HG03135 (cell line): ENCODE measurements around the gene GATM.
"Not testable (repeated sequence)": the region's sequence is repeated elsewhere in the genome, so short reads cannot be mapped to it uniquely, and the experiment has no call there.

ENCODE experiments used
- ATAC-seq: cut with Tn5 transposase; IDR thresholded peaks from one replicate; pipeline ENCODE4 v1.9.1; 2021; ENCODE audit warnings: mild to moderate bottlenecking, moderate library complexity; ENCODE audit not compliant: unreplicated experiment

The GATM gene

DNA sequence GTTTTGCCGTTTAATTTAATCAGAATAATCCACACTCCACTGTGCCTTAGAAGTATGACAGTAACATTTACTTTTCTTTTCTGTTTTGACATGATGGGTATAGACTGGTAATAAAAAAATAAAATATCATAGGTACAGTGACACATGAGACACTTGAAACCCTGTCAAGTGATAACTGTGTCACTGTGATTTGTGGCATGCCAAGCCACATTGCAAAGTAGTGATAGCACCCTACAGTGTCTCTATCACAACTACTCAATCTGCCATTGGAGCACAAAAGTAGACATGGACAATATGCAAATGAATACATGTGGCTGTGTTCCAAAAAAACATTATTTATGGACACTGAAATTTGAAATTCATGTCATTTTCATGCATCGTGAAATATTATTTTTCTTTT, 22.5 kb downstream of the GATM start:
- ATAC-seq = no peak

DNA sequence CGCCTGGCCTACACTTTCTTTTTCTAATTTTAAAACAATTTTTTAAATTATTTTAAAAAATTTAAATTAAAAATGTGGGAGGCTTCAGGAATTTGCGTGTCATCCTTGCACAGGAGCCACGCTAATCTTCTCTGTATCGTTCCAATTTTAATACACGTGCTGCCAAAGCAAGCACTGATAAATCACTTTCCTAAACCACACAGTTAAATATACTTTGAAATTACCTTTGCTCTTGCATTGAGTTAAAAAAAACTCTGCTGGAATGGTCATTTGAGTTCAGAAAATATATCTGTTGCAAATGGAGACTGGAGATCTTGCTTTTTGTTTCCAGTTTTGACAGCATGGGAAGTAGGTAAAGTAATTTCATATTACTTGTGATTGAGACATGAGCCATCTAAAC, 23.6 kb downstream of the GATM start:
- ATAC-seq = no peak

DNA sequence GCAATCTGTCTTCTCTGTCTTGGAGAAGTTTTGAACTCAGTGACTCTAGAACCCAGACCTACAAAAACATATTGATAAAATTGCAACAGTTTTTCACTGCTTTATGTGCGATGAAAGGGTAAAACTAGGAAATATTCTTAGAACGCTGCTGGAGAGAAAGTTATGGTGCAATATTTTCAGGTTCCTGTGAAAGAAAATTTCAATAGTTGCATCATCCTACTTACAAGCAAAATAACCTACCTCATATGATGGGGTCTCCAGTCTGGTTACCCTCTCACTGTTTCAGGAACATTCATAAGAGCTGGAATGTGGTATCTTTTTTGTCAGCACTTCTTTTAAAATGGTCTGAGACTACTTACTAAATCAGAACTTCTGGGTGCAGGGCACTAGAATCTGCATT, 27.1 kb downstream of the GATM start:
- ATAC-seq = no peak

DNA sequence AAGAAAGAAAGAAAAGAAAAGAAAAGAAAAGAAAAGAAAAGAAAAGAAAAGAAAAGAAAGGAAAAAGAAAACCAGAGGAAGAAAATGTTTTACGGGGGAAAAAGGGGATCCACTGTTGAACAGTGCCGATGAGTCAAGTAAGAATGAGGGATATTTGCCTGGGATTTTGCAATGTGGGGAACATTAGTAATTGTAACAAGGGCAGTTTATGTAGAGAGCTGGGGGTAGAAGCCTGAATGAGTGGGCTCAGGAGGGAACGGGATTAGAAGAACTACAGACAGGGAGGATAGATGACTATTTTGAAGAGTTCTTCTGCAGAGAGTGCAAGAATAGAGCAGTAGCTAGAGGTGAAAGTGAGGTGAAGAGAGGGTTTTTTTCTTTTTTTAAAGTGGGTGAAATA, 28.7 kb downstream of the GATM start:
- ATAC-seq = no peak

DNA sequence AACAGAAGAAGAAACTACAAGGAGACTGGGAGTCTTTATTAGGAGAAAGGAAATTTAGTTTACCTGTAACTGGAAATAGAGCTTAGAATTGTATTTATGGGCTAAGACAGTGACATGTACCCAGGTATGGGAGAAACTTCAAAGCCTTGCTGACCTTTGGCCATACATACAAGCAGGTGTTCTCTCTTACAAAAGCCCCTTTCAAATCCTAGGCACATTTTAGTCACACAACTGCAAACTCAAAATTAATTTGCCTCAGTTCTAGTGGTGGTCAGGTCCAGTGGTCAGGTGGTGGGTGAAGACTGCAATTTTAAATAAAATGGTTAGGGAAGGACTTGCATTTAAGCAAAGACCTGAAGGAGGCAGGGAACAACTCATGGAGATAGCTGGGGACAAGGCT, 30.4 kb downstream of the GATM start:
- ATAC-seq = no peak

DNA sequence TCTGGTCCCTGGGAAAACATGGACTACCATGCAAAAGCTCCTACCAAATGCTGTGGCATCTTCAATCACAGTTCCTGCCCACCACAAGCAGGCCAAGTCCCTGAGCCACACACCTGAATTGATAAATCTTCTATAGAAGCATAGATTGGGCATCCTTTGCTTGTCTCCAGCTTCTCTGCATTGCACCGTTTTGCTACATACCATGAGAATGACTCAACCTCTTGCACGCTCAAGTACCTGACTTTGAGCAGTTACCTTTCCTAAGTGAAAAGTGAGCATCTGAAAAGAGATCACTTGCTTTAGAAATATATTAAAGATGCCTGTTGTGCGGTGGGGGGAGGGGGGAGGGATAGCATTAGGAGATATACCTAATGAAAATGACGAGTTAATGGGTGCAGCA, 31.3 kb downstream of the GATM start:
- no peak for ATAC-seq

DNA sequence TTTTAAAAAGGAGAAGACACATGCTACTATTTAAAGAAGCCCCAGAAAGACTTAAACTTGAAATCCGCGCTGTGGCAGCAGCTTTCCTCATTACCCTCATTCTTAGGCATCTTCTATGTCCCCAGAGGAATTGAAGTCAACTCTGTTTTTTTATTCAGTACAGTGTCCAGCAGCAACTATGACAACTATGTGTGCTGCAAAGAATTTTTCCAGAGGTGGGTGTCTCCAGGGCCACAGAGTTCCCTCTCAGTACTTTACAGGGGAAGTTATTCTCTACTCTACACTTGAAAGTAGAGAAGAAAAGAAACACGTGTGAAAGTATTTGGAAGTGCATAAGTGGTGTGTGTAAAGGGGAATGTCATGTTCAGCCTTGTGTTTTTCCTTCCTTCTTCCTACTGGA, 32.0 kb downstream of the GATM start:
- ATAC-seq = no peak

DNA sequence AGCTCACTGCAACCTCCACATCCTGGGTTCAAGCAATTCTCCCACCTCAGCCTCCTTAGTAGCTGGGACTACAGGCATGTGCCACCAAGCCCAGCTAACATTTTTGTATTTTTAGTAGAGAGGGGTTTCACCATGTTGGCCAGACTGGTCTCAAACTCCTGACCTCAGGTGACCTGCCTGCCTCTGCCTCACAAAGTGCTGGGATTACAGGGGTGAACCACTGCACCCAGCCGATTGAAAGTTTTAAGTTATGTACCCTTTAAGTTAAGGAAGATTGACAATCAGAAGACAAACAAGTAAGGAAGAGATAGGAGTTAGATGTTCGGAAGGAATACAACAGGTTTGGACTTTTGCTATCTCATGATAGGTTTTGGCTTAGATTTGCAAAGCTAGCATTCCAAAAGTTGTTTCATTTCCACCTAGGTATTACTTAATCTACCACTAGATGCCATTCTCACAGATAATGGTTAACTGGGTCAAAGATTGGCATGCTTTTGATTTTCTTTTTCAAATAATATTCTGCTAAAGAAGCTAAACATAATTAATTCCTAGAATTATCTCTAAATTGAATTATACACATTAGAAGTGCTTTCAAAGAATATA, 35.0 kb downstream of the GATM start:
- no peak for ATAC-seq

DNA sequence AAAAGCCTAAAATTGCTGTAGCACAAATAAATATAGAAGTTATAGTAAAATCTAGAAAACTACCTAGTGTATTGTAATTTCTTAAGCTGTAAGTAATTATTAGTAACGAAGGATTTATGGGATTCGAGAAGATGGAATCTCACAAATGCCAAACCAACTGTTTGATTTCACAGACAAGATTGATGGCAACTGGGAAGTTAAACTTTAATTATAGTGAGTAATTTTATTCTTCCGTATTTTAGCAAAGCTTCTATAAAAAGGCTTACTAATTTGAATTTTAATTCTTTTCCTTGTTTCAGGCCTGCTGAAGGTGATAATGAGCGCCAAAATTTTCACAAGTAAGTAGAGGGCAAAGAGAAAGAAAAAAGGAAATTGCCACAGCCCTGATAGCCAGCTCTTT, 36.6 kb downstream of the GATM start:
- no peak for ATAC-seq

DNA sequence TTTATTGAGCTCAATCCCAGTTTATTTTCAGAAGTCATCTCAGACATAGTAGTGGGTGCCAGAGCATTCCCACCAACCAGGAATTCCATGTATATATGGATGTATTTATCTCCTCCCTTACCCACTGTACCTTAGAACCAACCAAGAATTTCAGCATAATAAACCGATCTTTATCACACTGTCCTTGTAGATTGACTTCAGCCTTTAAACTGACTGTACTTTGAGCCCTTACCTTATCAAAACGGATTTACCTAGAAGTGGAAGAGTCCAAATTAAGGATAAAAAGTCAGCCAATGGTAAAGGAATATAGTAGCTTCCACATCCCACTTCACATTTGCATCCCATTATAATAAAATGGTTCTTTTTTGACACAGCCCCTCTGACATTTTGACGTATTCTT, 37.9 kb downstream of the GATM start:
- ATAC-seq = no peak

DNA sequence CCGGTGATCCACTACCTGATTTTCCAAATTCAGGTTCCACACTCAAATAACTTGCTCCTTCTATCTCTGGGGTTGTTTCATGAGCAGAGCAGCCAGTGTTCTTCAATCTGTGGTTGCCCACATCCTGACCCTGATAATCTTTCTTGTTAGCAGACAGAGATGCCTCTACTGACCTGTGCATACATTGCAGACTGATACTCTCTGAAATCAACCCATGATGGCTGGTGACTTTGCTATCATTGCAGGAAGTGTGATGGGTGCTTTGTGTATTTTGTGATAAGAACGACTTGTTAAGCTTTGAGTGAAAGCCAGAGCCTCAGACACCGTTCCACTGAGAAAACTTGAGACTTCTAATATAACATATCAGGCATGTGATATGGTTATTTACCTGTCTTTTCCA, 39.9 kb downstream of the GATM start:
- no peak for ATAC-seq

DNA sequence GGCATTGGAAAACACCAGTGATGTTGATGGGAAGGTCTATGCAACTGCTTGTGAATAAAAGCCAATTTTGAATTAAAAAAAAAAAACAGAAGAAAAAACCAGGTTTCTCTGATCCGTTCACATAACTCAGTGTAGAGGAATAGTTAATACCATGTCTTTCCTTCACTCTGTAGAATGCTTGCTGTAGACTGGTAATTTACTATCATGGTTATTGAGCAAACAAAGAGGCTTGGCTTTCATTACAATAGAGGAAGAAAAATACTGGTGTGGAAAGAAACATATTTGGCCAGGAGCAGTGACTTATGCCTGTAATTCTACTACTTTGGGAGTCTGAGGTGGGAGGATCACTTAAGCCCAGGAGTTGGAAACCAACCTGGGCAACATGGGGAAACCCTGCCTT, 41.1 kb downstream of the GATM start:
- no peak for ATAC-seq

DNA sequence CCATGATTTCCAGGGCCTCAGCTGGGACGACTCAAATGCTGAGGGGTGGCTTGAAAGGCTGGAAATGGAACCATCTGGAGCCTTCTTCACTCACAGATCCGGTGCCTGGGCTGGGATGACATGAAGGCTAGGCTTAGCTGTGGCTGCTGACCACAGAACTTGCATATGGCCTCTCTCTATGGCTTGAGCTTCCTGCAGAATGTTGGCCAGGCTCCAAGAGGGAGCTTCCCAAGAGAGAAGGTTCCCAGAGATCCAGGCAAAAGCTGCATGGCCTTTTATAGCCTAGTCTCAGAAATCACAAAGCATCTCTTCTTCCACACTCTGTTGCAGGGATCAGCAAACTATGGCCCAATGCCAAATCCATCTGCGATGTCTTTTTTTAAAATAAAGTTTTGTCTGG, 44.8 kb downstream of the GATM start:
- ATAC-seq = no peak

DNA sequence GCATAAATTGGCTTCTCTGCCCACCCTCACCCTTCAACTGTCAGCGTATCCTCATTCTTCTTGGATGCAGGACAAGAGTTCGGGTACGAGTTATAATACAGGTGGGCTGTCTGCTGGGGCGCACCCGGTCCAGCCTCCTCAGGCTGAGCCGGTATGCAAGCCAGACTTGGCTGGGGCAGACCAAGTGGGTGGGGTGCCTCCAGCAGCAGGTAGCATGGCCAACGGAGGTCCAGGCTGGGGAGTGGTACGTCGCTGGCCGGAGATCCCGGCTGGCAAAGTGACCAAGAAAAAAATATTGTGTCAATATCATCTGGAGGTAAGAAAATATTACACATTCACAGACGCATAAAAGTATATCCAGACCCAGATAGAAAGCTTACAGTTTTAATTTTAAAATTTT, 45.6 kb downstream of the GATM start:
- ATAC-seq = no peak

DNA sequence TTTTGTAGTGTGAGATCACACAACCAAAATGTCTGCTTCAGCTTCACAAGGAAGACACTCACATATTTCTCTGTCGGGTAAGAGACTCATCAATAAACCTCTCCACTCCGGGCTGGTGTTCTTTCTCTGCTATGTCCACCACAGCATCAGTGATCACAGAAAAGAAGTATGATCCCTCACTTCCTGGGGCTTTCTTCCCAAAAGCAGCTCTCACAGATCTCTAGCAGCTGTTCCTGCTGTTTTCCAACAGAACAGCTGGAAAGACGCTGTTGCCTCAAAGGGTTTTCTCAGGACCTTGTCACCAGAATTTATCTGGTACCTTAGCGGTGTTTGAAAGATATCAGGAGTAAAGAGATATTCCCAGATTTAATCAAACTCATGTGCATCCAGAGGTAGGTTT, 46.4 kb downstream of the GATM start:
- no peak for ATAC-seq

DNA sequence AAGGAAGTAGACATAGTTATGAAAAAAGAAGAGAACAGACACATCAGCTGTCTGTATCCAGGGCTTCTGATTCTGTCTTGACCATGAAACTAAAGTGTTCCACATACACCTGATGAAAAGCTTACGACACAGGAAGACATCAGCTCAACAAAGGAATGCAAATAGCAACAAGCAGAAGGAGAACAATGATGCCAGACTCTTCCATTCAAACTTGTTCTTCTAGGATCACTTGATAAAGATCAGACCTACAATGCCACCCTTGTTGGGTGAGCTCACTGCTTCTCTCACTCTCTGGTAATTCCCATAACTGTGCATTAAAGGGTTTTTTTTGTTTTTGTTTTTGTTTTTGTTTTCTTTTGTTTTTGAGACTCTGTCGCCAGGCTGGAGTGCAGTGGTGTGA, 49.7 kb downstream of the GATM start:
- no peak for ATAC-seq

DNA sequence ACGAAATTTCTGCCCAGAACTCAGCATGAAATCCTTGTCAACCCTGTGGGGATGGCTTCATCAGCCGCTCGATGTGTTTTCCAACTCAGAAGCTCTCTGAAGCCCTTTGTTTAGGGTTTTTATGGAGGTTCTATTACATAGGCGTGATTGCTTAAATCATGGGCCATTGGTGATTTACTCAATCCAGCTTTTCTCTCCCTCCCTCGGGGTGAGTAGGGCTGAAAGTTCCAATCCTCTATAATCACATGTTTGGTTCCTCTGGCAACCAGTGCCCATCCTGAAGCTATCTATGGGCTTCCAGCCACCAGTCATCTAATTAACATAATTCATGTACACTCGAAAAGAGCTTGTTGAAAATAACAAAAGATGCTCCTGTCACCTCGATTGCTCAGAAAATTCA, 51.6 kb downstream of the GATM start:
- no peak for ATAC-seq

DNA sequence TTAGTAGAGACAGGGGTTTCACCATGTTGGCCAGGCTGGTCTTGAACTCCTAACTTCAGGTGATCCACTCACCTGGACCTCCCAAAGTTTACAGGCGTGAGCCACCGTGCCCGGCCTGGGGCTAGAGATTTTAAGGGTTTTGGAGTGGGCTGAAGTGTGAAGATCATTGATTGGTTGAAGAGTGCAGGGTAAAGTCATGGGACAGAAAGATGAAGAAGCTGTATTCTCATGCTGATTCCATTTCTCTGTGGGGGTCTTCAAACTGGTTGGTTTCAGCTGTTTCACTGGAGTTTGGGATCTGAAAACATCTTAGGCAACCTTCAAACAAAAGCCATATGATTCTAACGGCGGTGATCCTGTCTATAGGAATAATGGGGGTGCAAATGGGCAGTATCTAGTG, 52.1 kb downstream of the GATM start:
- ATAC-seq = no peak

DNA sequence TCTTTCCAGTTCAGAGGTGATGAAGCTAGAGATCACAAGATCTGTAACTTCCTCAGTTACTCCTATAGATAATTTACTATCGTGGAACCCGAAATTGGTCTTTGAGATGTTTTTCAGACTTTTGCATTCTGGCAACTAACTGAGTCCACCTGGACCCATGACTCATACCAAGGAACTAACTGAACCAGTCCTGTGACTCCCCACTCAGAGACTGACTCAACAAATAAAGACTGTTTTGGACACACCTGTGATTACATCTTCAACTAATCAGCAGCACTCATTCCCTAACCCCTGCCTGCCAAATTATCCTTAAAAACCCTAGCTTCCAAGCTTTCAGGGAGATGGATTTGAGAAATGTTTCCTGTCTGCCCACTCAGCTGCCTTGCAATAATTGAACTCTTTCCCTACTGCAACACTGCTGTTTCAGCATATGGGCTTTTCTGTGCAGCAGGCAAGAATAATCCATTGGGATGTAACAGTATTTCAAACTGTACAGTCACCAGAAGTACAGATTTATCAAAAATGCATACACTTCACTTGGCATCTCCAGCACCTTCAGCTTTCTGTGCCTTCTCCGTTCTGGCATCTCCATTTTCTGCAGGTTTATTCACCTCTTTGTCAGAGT, 57.7 kb downstream of the GATM start:
- no peak for ATAC-seq

DNA sequence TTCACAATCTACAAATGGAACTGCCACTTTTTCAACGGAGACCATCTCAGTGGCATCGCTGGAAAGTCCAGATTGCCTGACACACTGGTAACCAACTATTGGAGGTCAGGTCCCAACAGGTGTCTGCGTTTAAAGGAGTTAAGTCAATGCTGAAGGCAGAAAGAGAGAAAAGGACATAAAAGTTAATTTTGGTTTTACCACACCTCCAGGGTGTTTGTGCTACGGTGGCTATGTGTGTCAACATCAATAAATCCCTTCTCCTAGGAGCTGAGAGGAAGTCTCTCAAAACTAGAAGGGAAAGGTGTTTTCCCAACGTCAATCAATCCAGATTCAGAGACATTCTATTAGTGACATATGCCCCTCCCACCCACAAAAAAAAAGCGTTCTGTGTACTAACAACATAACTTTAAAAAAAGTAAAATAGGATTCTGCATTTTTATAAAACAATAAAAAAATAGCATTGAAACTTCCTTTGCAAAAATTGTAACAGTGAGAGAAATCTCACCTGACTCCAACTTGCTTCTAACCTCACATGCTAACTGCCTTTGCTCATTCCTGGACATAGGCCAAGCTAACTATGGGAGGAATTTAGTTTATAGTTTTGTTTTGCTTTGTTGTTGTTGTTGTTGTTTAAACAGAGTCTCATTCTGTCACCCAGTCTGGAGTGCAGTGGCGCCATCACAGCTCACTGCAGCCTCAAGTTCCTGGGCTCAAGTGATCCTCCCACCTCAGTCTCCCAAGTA, 58.7 kb downstream of the GATM start:
- no peak for ATAC-seq

DNA sequence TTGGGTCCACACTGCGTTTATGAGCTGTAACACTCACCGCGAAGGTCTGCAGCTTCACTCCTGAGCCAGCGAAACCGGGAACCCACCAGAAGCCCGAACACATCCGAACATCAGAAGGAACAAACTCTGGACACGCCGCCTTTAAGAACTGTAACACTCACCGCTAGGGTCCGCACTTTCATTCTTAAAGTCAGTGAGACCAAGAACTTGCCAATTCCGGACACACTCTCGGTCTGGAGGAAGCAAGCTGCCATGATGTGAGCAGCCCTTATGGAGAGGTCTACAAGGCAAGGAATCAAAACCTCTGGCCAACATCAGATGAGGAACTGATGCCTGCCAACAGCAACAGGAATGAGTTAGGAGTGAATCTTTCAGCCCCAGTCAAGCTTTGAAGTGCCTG, 63.4 kb downstream of the GATM start:
- ATAC-seq = no peak

DNA sequence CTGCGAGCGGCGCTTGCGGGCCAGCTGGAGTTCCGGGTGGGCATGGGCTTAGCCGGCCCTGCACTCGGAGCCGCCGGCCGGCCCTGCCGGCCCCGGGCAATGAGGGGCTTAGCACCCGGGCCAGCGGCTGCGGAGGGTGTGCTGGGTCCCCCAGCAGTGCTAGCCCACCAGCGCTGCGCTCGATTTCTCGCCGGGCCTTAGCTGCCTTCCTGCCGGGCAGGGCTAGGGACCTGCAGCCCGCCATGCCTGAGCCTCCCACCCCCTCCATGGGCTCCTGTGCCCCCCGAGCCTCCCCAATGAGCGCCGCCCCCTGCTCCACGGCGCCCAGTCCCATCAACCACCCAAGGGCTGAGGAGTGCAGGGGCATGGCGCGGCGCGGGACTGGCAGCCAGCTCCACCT, 64.2 kb downstream of the GATM start:
- ATAC-seq = not testable (repeated sequence)
